ENCODE results near the gene WDFY4.

WDFY4 gene

GRCh38 chr10:48656914-48657305 is 27.8 kb upstream of the WDFY4 start:
- no peak for DNase-seq

GRCh38 chr10:48657416-48657815 is 27.3 kb upstream of the WDFY4 start:
- DNase-seq = no peak

- DNase-seq = peak; percentile 57
Observed at GRCh38 chr10:48658243-48658974, 26.3 kb upstream of the WDFY4 start.

- DNase-seq = no peak
Observed at GRCh38 chr10:48658975-48659269, 25.8 kb upstream of the WDFY4 start.

GRCh38 chr10:48659790-48660189 is 24.9 kb upstream of the WDFY4 start:
- no peak for DNase-seq

- DNase-seq = no peak
Observed at GRCh38 chr10:48661441-48661840, 23.2 kb upstream of the WDFY4 start.

GRCh38 chr10:48667960-48668590 is 16.6 kb upstream of the WDFY4 start:
- no peak for DNase-seq

GRCh38 chr10:48670978-48671913 is 13.4 kb upstream of the WDFY4 start:
- no peak for DNase-seq

GRCh38 chr10:48671914-48672595 is 12.6 kb upstream of the WDFY4 start:
- DNase-seq = no peak

GRCh38 chr10:48672596-48673265 is 11.9 kb upstream of the WDFY4 start:
- no peak for DNase-seq

- no peak for DNase-seq
Observed at GRCh38 chr10:48677625-48678024, 7.0 kb upstream of the WDFY4 start.

GRCh38 chr10:48678041-48678440 is 6.6 kb upstream of the WDFY4 start:
- no peak for DNase-seq

GRCh38 chr10:48681740-48682139 is 2.9 kb upstream of the WDFY4 start:
- DNase-seq = no peak

- no peak for DNase-seq
Observed at GRCh38 chr10:48682265-48682664, 2.4 kb upstream of the WDFY4 start.

- DNase-seq = no peak
Observed at GRCh38 chr10:48683424-48683823, 1.2 kb upstream of the WDFY4 start.

GRCh38 chr10:48683868-48684267 is 805 bp upstream of the WDFY4 start:
- no peak for DNase-seq

GRCh38 chr10:48684463-48684791 is 246 bp upstream of the WDFY4 start:
- no peak for DNase-seq

GRCh38 chr10:48685731-48686130 is 1.1 kb downstream of the WDFY4 start:
- no peak for DNase-seq

GRCh38 chr10:48690791-48691660 is 6.4 kb downstream of the WDFY4 start:
- DNase-seq = no peak

GRCh38 chr10:48691812-48692528 is 7.3 kb downstream of the WDFY4 start:
- DNase-seq = no peak

- DNase-seq = no peak
Observed at GRCh38 chr10:48692748-48693147, 8.1 kb downstream of the WDFY4 start.
